NCI-H1105 (cell line): Measurements from ENCODE around the gene CALR.
"Not testable (repeated sequence)": the region's sequence is repeated elsewhere in the genome, so short reads cannot be mapped to it uniquely, and the experiment has no call there.

Experiments
- DNase-seq: peaks from one replicate; lab custom pipeline; 2025; lab: John Stamatoyannopoulos, UW

Gene CALR

GRCh38 chr19:12952488-12953137 is 14.2 kb downstream of the CALR start:
- no peak for DNase-seq

GRCh38 chr19:12953138-12953798 is 14.9 kb downstream of the CALR start:
- no peak for DNase-seq

GRCh38 chr19:12953799-12954611 is 15.6 kb downstream of the CALR start:
- no peak for DNase-seq

DNA sequence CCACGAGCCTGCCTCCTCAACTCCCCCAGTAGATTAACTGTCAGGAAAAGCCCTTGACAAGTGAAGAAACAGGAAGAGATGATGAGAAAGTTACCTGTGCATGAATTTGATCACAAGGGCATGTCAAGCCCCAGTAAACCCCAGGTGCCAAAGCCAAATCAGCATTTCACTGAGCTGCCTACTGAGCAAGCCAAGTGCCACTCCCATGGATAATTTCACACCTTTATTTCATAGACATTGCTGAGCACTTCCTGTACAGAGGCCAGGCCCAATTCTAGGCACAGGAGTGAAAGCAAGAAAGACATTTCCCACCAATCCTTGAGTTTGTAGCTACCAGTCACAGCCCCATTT is 16.2 kb downstream of the CALR start:
- DNase-seq: no peak

DNA sequence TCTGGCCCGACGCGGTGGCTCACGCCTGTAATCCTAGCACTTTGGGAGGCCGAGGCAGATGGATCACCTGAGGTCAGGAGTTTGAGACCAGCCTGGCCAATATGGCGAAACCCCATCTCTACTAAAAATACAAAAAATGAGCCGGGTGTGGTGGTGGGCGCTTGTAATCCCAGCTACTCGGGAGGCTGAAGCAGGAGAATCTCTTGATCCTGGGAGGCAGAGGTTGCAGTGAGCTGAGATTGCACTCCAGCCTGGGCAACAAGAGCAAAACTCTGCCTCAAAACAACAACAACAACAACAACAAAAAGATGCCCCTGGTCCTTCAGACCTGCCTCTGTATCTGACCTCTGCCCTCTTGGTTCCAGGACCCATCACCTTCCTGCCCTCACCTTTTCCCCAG is 17.2 kb downstream of the CALR start:
- not testable (repeated sequence) for DNase-seq

DNA sequence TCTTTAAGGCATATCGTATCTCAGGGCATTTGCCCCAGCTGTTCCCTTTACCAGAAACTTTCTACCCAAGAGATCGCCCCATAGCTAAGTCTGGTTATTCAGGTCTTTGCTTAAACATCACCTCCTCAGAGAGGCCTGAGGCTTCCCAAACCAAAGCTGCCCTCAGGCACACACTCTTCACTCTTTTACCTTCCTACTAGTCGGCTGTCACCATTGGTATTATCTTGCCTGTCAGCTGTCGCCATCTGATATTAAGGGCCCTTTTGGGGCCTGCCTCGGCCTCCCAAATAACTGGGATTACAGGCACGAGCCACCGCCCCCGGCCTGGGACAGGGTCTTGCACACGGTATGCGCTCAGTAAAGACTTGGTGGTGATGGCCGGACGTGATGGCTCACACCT is 17.6 kb downstream of the CALR start:
- no peak for DNase-seq

DNA sequence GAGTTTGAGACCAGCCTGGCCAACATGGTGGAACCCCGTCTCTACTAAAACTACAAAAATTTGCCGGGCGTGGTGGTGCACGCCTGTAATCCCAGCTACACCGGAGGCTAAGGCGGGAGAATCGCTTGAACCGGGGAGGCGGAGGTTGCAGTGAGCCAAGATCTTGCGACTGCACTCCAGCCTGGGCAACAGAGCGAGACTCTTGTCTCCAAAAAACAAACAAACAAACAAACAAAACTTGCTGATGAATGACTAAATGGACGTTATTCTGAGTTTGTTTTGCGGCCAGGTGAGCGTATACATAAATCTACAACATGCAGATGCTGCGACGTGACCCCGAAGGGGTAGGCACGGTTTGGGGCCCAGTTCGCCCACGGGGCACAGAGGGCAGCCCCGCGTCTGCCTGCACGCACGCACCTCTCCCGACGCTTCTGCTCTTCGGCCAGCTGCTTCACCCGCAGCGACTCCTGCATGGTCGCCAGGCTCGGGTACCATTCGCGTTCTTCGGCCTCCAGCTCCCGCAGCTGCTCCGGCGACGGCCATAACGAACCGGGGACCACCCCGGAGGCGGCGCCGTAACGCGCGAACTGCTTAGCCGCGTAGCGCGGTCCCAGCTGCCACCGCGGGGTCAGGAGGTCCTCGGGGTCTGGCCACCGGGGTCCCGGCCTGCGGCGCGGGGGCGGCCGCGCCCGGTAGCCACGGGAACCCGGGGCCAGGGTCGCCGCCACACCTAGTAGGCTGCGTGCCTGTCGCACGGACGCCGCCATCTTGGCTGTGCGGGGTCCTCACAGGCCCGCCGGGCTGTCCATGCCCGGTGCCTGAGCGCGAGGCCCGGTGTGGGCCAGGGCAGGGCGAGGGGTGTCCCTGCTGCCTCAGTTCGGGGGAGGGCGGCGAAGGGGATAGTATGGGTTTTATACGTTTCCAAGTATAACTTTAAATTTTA is 18.3 kb downstream of the CALR start, which contains the start of gene GADD45GIP1:
Gene GADD45GIP1, minus strand, starts transcription at position 778 of the 943 bp plus-strand sequence. Its CDS starts 11 bp downstream, at position 767.
- DNase-seq: peak; percentile 79

DNA sequence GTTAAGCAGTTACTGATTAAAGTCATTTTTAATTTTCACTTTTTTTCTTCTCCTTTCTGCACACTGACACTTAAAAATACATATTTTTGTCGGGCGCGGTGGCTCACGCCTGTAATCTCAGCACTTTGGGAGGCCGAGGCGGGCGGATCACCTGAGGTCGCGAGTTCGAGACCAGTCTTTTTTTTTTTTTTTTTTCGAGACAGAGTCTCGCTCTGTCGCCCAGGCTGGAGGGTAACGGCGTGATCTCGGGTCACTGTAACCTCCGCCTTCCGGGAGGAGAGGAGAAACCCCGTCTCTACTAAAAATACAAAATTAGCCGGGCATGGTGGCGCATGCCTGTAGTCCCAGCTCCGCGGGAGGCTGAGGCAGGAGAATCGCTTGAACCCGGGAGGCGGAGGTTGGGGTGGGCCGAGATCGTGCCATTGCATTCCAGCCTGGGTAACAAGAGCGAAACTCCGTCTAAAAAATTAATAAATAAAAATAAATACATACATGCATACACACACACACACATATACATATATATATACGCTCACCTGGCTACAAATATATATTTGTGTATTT is 19.1 kb downstream of the CALR start:
- not testable (repeated sequence) for DNase-seq

- no peak for DNase-seq
Measured at GRCh38 chr19:12959481-12959880, 21.1 kb downstream of the CALR start.

- DNase-seq: peak; percentile 73
Measured at GRCh38 chr19:12965017-12965811, 26.8 kb downstream of the CALR start.

DNA sequence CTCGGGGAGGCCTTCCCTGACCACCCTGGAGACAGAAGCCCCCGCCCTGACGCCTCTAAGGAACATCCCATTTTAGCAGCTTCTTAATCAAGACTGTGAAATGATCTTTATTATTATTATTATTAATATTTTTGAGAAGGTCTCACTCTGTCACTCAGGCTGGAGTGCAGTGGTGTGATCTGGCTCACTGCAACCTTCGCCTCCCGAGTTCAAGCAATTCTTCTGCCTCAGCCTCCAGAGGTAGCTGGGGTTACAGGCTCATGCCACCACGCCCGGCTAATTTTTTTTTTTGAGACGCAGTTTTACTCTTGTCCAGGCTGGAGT is 27.4 kb downstream of the CALR start:
- no peak for DNase-seq

DNA sequence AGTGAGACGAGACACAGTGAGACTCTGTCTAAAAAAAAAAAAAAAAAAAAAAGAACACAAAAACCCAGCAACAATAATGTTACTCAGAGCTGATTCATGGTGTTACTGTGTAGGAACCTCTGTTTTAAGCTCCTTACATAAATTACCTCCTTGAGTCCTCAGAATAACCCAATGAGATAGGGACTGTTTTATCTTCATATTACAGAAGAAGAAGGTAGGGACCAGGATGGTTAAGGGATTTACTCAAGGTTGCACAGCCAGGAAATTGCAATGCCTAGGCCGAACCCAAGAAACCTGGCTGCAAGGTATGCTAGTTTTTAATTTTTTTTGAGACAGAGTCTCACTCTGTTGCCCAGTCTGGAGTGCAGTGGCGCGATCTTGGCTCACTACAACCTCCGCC is 29.5 kb downstream of the CALR start:
- DNase-seq: no peak

DNA sequence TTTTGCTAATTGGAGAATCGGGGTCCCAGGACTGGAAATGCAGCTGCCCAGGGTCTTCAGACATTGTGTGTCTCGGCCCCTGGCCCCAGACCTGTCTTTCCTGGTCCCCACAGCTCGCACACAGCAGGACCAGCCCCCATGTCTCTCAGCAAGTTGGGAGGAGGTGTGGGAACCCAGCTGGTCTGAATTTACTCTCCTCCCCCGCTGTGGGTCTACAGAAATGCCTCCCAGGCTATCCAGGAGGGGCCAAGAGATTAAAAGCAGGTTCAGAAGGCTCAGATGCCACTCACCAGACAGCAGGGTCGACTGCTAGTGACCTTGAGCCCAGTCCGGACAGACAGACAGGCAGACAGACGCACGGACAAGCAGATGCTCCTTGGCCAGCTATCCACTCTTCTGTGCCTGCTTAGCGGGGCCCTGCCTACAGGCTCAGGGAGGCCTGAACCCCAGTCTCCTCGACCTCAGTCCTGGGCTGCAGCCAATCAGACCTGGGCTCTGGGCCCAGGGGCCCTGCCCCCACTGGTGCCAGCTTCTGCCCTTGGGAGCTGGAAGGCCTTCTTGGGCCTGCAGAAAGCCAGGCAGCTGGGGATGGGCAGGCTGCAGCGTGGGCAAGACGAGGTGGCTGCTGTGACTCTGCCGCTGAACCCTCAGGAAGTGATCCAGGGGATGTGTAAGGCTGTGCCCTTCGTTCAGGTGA is 31.0 kb downstream of the CALR start, which contains the start of gene DAND5:
Gene DAND5, plus strand, starts transcription at position 285 of the 697 bp plus-strand sequence. Its CDS starts 85 bp downstream, at position 370.
- no peak for DNase-seq

DNA sequence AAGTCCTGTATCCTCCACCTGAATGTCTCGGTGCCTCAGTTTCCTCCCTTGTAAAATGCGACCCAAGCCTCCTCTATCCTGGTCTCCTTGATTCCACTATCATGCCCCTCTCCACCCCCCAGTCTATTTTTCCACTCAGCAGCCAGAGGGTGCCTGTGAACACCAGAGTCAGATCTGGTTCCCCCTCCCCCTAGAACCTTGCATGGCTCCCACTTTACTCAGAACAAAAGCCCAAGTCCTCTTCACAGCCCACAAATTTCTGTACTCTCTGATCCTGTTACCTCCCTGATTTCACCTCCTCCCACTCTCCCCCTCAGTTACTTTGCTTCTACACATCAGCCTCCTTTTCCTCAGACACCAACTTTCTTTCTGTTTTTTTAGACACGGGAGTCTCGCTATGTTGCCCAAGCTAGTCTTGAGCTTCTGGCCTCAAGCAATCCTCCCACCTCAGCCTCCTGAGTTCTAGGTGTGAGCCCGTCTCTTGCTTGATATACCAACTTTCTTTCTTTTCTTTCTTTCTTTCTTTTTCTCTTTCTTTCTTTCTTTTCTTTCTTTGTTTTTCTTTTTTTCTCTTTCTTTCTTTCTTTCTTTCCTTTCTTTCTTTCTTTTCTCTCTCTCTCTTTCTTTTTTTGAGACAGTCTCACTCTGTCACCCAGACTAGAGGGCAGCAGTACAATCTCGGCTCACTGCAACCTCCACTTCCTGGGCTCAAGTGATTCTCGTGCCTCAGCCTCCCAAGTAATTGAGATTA is 31.8 kb downstream of the CALR start:
- DNase-seq: no peak

DNA sequence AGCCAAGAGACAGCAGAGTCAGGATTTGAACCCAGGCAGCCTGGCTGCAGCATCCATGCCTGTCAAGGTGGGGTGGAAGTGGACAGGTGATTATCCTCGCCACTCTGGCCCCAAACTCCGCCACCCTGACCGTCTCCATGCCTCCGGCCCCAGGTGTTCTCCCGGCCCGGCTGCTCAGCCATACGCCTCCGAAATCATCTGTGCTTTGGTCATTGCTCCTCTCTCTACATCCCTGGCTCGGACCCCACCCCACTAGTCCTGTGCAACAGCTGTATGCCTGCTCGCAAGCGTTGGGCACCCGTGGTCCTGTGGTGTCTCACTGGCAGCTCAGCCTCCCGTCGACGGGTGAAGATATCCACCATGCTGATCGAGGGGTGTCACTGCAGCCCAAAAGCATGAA is 34.8 kb downstream of the CALR start:
- no peak for DNase-seq

DNA sequence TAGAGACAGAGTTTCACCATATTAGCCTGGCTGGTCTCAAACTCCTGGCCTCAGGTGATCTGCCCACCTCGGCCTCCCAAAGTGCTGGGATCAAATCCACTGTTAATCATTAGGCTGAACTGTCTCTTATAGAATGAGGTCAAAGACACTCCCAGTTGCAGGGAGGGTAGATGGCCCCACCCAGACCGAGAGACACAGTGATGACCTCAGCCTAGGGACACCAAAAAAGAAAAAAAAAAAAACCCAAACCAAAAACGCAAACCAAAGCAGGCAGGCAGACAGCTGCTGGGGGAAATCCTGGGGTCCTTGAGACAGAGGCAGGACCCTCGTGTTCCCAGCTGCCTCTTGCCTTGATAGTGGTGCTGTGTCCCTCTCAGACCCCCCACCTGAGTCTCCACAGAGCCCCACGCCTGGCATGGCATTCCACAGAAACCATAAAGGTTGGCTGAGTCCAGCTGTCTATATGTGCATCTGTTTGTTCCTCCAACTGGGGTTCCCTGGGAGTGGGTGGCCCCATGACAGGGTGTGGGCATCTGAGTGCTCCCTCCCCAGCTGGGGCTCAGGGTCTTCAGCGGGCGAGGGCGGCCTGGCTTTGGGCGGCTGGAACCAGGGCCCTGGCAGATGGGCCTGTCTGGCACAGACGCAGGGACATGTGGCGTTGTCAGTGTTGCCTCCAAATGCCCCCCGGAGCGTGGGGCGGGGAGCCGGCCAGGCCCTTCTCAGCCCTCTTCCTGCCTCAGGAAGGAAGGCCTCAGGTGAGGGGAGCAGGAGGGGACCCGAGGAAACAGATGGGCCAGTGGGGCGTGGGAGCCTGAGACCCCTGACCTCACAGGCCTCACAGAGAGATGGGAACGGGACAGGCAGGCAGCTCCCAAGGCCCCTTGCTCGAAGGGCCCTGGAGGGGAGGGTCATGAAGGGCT is 36.2 kb downstream of the CALR start:
- DNase-seq: no peak

- peak; percentile 28 for DNase-seq
Measured at GRCh38 chr19:12975221-12975741, 36.9 kb downstream of the CALR start.

DNA sequence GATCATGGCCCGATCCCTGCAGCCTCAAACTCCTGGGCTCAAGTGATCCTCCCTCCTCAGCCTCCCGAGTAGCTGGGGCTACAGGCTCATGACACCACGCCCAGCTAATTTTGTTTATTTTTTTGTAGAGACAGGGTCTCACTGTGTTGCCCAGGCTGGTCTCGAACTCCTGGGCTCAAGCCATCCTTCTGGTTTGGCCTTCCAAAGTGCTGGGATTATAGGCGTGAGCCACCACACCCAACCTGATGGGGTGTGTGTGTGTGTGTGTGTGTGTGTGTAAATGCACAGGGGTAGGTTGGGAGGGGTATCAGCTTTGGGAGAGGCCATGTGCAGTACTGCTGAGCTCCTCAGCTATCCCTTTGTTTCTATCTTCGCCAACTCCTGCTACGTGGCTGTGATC is 37.7 kb downstream of the CALR start:
- DNase-seq: not testable (repeated sequence)
